Measurements from ENCODE around the gene USF3.

Gene USF3

DNA sequence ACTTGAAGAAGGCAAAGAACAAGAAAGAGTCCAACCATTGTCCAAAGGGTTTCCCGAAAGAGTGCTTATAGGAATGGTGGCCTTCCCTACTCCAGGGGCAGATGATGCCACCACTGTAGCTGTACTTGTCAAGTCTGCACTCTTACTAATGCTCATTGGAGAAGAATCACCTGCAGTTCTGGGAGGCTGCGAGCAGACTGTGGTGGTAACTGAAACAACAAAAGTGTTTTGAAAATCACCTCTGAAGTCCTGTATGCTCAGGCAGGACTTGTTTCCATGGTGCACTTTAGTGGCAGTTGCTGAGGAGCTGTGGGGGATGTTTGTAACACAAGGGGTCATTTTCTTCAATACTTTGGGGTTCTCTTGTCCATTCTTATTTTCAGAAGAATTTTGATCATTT, 36.0 kb downstream of the USF3 start:
- DNase-seq (ENCODE audit: low spot score), result no peak
- in situ Hi-C loops (cut with MboI; ENCODE audit: low sequenced_read_pairs, unreplicated experiment), result no loop called here
- no peak for TF ChIP-seq CTCF (IDR thresholded peaks at IDR 0.05; ENCODE audit: borderline replicate concordance, control extremely low read depth, extremely low read depth, insufficient read depth, missing control alignments)

DNA sequence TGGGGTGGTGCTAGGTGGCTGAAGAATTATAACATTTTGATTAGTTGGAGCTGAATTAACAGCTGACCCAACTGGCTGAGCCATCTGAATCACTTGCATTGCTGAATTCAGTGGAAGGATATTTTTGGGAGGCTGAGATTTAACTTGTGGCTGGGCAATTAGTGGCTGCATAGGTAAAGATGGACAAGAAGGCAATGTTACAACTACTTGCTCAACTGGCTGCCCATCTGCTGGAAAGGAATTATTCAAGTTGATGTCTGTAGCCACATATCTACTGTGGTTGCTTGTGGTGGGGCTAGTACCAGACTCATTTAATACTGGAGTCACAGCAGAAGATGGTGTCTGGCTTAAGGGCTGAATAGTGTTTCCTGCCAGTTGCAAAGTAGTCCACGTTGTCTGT, 36.4 kb downstream of the USF3 start:
- TF ChIP-seq CTCF (IDR thresholded peaks at IDR 0.05; ENCODE audit: borderline replicate concordance, control extremely low read depth, extremely low read depth, insufficient read depth, missing control alignments), result no peak
- in situ Hi-C loops (cut with MboI; ENCODE audit: low sequenced_read_pairs, unreplicated experiment), result no loop called here
- DNase-seq (ENCODE audit: low spot score), result no peak

- in situ Hi-C loops (cut with MboI; ENCODE audit: low sequenced_read_pairs, unreplicated experiment), result no loop called here
- DNase-seq (ENCODE audit: low spot score), result no peak
- TF ChIP-seq CTCF (IDR thresholded peaks at IDR 0.05; ENCODE audit: borderline replicate concordance, control extremely low read depth, extremely low read depth, insufficient read depth, missing control alignments), result no peak
These were observed 37.3 kb downstream of the USF3 start for GRCh38 chr3:113659101-113659541.

GRCh38 chr3:113658107-113658506, 38.3 kb downstream of the USF3 start:
- in situ Hi-C loops (cut with MboI; ENCODE audit: low sequenced_read_pairs, unreplicated experiment), result no loop called here
- TF ChIP-seq CTCF (IDR thresholded peaks at IDR 0.05; ENCODE audit: borderline replicate concordance, control extremely low read depth, extremely low read depth, insufficient read depth, missing control alignments), result no peak
- DNase-seq (ENCODE audit: low spot score), result no peak

GRCh38 chr3:113654851-113655250, 41.6 kb downstream of the USF3 start:
- in situ Hi-C loops (cut with MboI; ENCODE audit: low sequenced_read_pairs, unreplicated experiment), result no loop called here
- DNase-seq (ENCODE audit: low spot score), result no peak
- no peak for TF ChIP-seq CTCF (IDR thresholded peaks at IDR 0.05; ENCODE audit: borderline replicate concordance, control extremely low read depth, extremely low read depth, insufficient read depth, missing control alignments)

DNA sequence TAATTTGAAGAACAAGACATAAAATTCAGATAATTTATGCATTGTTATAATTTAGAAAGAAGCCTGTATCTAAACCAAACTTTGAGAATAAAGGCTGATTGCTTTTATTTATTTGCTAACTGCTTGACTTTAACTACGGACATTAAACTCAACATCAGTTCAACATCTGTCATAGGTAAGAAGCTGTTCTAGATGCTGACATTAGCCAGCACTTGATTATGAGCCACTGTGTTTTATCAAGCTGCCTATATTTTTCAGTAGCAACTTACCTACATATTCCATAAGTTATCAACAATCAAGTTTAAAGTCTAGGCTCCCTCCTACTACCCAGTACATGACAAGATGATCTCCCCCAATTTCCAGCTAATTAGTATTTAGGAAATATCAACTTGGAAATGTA, 42.1 kb downstream of the USF3 start:
- no peak for TF ChIP-seq CTCF (IDR thresholded peaks at IDR 0.05; ENCODE audit: borderline replicate concordance, control extremely low read depth, extremely low read depth, insufficient read depth, missing control alignments)
- no peak for DNase-seq (ENCODE audit: low spot score)
- in situ Hi-C loops (cut with MboI; ENCODE audit: low sequenced_read_pairs, unreplicated experiment), result no loop called here
